T-helper 1 cell (primary cell): ENCODE data around the gene CHIC2.
"Not testable (repeated sequence)": the region's sequence is repeated elsewhere in the genome, so short reads cannot be mapped to it uniquely, and the experiment has no call there.

Source experiments
- DNase-seq, 5 donors: peaks; one replicate each; pipeline ENCODE4 v3.0.0-alpha.2; 2012 to 2020

Gene CHIC2

DNA sequence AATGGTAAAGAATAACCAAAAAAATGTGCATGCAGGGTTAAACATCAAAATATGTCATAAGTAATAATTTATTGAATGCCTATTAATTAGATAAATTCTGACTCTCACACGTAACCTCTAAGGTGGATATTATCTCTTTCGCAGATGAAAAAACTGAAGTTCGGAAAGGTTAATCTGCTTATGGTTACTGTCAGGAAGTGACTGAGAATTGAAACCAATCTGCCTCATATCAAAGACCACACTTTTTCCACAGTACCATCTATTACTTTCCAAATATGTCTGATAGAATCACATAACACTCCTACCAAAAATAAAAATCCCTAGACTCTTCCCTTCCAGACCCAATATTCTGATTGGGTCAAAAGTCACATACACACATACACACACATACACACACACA, 6.2 kb downstream of the CHIC2 start:
- DNase-seq, result peak in 1 of 5 donors; percentile 12

DNA sequence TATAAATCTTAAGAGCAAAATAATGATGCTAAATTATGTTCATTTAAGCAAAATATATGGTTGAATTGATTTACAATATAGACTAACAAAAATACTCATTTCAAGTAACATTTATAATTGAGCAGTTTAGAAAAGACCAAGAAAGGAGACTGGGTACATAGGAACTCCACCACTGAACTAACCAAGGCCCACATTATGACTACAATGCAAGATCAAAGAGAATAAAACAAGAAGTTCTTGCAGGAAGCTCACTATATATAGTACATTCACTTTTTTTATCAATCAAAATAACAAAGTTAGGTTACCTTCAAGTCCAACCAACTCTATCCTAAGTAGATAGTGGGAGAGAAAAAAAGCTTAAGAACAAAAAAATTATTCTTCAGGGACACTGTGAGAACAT, 8.0 kb downstream of the CHIC2 start:
- DNase-seq, result no peak

DNA sequence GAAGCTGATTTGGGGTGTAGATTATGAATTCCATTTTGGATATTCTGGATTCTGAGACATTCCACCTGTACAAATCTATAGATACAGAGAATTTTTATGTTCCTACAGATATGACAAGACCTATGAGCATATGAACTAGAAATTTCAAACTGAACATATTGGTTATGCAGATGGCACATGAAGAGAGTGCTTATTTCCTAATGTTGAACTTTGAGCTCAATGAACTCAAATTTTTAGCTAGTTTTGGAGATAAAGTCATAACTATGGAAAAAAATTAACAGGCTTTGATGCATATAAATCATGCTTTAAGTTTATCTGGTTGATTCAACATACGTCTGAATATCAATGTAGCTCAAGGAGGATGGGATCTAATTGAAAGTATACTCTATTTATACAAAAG, 8.9 kb downstream of the CHIC2 start:
- no peak for DNase-seq

DNA sequence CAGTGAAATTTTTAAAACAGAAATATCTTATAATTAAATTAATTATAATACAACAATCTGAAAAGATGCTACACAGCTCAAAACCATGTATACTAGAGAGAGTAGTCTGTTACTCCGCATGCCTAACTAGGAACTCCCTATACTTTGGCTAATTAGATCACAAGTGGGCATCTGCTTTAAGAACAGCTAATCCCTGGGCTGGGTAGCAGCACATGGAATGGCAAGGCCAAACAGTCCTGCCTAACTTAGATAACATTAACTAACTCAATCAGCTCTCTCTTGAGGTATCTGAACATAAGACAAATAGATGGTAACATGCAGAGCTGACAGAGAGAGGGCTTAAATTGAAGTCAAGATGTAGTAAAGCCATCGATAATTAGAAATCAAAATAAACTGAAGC, 9.9 kb downstream of the CHIC2 start:
- no peak for DNase-seq

DNA sequence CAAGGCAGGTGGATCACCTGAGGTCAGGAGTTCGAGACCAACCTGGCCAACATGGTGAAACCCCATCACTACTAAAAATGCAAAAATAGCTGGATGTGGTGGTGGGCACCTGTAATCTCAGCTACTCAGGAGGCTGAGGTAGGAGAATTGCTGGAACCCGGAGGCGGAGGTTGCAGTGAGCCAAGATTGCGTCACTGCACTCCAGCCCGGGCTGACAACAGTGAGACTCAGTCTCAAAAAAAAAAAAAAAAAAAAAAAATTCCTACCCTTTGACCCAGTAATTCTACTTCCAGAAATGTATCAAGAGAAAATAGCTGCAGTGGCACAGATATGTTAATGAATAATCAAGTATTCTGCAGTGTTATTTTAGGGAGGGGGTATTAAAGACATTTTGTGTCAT, 11.1 kb downstream of the CHIC2 start:
- DNase-seq, result not testable (repeated sequence)

DNA sequence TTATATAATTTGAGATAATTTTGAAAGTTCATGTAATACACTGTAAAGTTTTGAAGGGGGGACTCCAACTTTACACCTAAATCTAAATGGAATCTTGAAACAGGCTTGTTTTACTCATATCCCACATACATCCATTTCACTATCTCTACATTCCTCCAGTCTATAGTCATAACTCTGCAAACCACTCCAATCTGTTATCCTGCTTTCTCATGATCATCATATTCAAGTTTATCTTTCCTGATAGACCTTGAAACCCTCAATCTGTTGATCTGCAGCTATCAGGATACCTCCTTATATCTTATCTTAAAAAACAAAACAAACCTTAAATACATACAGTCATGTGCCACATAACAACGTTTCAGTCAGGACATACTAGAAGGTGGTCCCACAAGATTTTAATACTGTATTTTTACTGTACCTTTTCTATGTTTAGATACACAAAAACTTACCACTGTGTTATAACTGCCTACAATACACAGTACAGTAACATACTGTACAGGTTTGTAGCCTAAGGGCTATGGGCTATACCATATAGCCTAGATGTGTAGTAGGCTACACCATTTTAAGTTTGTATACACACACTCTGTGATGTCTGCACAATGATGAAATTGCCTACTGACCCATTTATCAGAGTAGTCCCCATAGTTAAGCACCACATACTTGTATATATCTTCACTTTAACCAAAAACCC, 14.0 kb downstream of the CHIC2 start:
- no peak for DNase-seq

DNA sequence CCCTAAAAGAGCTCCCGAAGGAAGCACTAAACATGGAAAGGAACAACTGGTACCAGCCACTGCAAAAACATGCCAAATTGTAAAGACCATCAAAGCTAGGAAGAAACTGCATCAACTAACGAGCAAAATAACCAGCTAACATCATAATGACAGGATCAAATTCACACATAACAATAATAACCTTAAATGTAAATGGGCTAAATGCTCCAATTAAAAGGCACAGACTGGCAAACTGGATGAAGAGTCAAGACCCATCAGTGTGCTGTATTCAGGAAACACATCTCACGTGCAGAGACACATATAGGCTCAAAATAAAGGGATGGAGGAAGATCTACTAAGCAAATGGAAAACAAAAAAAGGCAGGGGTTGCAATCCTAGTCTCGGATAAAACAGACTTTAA, 20.8 kb downstream of the CHIC2 start:
- DNase-seq, result not testable (repeated sequence)

DNA sequence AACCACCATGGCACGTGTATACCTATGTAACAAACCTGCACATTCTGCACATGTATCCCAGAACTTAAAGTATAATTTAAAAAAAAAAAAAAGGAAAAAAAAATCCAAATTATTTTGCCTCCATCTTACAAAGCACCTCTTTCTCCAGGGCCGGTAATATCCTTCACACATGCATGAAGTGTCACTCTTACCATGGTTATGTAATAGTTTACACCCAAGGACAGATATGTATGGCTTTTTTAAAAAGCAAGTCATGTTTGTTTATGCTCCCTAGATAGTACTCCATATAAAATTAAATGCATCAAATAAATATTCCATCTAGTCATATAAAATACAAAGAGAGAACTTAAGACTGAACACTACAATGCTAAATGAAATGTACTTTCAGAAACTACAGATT, 22.5 kb downstream of the CHIC2 start:
- no peak for DNase-seq

DNA sequence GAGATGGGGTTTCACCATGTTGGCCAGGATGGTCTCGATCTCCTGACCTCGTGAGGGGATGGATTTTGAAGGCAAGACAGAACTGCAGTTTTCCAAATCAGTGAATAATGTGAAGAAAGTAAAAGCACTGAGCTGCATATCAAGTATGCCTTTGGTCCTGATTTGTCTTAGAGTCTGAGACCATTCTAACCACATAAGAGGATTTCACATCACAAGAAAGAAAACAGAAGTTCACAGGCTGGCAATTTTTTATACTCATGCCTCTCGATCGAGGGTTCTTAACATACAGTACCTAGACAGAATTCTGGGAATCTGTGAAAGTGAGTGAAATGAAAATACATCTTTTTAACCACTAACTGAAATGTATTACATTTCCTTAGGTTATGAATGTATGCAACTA, 23.3 kb downstream of the CHIC2 start:
- no peak for DNase-seq

DNA sequence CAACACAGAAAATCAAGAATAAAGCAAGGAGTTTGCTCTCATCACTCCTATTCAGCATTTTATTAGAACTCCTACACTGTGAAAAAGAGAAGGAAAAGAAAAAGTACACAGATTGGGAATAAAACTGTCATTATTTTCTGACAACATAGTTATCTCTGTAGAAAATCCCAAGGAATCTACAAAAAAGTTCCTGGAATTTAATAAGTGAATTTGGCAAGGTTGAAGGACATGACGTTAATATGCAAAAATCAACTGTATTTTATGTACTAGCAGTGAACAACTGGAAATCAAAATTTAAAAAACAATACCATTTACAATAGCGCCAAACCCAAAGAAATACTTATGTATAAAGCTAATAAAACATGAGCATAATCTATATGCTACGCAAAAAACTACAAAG, 26.3 kb downstream of the CHIC2 start:
- no peak for DNase-seq

DNA sequence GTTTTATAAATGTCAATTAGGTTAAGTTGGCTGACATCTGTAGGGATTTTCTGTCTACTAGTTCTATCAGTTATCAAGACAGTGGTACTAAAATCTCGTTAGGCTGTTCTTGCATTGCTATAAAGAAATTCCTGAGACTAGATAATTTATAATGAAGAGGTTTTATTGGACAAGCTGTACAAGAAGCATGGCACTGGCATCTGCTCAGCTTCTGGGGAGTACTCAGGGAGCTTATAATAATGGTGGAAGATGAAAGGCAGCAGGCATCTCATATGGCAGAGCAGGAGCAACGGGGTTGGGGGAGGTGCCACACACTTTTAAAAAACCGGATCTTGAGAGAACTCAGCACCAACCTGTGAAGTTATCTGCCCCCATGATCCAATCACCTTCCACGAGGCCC, 28.2 kb downstream of the CHIC2 start:
- no peak for DNase-seq

DNA sequence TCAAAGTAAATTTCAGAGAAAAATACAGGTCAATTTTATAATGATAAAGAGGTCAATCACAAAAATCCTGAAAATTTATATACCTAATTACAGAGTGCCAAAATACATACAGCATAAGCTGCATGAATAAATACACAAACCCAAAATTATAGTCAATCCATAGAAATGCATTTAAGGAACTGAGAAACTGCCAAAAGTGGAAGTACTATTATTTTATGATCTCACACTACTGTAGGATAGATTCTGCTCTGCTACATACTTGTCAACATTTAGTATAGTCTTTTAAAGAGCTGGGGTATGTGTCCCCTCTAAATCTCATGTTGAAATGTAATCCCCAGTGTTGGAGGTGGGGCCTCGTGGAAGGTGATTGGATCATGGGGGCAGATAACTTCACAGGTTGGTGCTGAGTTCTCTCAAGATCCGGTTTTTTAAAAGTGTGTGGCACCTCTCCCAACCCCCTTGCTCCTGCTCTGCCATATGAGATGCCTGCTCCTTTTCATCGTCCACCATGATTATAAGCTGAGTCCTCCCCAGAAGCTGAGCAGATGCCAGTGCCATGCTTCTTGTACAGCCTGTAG, 31.8 kb downstream of the CHIC2 start:
- DNase-seq, result no peak

DNA sequence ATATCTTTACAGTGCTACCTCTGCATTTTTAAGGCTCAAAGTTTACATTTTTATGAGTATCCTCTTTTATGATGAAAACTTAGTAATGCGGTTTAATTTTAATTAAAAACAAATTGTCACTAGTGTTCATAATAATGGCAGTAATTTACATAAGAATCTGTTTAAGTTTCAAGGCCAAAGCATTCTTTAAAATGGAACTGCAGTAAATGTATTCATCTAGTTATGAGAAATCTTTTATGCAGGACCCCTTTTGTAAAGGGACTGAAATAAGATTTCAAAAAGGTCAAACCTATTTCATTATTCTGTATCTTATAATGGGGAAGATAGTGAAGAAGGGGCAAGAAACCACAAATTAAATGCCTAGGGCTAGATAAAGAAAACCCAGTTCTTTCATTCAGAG, 37.1 kb downstream of the CHIC2 start:
- no peak for DNase-seq

DNA sequence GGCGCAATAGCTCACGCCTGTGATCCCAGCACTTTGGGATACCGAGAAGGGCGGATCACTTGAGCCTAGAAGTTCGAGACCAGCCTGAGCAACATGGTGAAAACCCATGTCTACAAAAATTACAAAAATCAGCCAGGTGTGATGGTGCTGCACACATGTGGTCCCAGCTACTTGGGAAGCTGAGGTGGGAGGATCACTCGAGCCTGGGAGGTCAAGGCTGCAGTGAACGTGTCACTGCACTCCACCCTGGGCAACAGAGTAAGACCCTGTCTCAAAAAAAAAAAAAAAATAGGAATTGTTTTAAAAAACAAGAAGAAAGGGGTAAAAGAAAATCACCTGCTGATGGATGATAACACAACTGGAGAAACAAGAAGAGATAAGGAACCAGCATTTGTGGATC, 38.8 kb downstream of the CHIC2 start:
- no peak for DNase-seq

DNA sequence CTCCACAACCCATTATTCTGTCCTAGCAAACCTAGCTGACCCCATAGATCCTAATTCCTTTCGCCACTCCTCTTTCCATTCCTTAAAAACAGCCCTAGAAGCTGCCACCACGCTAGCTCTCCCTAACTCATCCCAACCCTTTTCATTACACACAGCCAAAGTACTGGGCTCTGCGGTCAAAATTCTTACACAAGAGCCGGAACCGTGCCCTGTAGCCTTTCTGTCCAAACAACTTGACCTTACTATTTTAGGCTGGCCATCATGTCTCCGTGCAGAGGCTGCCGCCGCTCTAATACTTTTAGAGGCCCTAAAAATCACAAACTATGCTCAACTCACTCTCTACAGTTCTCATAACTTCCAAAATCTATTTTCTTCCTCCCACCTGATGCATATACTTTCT, 41.4 kb downstream of the CHIC2 start:
- DNase-seq, result not testable (repeated sequence)

DNA sequence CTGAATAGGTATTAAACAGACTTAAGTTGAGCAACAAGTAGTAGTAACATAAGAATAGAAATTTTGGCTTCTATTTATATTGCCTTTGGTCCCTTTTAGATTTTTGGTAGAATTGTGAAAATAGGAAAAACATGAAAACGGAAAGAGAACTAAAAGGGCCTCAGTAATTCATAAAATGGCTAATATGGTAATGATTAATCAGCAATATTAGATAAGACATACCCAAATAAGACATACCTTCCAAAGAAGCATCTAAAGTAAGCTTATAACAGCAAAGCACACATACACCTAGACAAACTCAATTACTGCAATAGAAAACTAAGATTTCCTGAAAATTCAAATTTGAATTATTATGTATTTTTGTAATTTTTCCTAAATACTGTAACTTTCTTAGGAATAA, 46.4 kb downstream of the CHIC2 start:
- no peak for DNase-seq

DNA sequence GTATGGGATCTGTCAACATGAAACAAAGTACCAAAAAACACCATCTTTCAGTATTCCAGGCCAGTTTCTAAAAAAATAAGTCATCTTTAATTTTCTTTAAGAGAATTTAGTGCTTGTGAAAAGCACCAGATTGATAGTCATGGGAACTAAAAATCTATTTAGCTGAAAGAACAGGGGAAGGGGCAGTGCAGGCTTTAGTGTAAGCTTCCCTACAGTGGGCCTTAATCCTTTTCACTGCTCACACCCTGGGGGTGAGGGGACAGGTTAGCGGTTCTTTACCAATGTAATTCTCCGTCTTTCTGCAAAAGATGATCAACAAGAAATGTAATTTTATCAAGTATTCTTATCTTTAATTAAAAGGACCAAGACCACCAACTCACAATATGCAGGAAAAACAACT, 47.1 kb downstream of the CHIC2 start:
- DNase-seq, result no peak

DNA sequence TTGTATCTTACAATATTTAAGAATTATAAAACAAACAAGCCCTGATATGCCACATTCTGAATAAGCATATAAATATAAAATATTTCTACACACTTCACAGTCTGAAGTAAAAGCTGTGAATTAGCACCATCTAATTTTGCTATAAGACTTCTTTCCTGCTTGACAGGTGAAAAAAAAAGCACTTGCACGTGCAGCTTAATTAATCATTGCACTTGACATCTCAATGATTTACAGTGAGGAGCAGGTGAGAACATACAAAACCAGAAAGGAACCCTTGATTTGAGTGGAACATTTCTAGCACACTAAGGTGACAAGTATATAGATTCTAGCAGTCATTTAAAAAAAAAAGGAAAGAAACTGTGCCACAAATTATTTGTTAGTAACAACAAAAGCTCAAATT, 47.9 kb downstream of the CHIC2 start:
- DNase-seq, result no peak

DNA sequence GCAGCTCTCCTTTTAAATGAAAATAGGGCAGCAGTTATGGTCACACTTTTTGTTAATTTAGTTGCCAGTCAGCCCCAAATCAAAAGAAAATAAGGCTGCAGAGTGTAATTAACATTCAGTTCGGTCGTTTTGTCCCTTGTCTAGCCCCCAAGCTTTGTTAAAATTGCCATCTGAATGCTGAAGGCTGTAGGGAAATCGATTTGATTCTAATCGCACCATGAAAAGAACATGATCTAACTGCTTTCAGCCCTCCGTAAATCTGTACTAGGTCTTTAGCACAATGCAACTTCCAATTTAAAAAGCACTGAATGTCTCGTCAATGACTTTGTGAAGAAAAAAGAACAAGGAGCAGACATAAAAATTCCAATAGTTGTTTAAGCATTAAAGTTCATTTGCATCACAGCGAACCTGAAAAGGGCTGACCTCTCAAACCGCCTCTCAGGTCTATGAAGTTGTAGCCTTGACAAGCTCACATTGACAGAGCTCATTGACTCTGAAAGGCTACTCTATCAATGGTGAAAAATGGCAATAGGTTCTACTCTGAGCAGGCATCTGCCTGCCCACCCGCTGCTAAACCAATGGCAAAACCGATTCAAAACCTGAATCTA, 48.9 kb downstream of the CHIC2 start:
- DNase-seq, result no peak

DNA sequence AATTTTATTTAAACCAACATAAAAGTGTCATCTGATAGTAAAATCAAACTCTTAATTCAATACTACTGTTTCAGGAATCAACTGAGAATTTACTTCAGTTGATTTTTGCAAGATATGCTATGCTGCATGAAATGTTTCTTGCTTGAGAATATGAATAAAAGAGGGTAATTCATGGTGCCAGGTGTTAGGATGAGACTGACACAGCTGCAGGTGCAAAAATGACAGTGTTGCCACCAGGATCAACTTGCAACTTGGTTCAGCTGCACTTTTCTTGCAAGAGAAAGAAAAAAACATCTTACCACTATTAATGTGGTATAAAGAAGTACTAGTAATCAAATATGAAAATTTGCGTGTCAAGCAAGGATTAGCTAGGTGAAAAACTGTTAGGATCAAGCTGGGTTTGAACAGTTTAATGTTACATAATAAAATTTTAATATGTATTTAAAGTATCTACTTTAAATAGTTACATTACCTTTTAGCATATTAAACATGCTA, 49.7 kb downstream of the CHIC2 start:
- DNase-seq, result no peak

DNA sequence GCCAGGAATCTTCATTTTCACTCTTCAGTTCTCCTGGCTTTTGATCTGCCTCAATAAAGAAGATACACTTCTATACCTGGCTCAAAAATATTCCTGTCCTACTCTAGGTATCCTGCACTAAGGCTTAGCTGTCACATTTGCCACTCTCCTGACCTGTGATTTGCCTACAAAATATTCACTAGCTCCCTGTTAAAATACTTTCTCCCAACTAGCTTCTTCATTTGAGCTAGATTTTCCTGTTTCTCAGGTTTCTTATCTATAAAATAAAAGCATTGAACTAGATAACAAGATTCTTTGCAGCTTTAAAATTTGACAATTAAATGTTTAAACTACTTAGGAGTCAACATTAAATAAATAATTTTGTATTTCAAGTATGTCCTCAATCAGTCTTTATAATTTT, 53.2 kb downstream of the CHIC2 start:
- DNase-seq, result no peak

DNA sequence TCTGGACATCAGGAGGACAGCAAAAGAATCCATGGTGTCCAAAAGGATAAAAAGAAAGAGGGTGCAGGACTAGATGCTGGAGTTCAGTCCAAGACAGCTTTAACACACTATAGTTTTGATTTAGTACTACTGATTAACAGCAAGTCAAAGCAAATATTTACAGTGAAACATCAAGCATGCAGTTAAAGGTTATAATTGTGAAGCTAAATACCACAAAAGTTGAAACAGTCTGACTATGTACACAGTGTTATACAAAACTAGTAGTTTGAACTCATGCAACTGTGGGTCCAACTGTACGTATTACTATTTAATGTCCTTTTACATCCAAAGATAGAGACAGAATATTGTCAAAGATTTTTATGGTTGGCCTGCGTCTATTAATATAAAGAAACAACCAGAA, 57.6 kb downstream of the CHIC2 start:
- no peak for DNase-seq

DNA sequence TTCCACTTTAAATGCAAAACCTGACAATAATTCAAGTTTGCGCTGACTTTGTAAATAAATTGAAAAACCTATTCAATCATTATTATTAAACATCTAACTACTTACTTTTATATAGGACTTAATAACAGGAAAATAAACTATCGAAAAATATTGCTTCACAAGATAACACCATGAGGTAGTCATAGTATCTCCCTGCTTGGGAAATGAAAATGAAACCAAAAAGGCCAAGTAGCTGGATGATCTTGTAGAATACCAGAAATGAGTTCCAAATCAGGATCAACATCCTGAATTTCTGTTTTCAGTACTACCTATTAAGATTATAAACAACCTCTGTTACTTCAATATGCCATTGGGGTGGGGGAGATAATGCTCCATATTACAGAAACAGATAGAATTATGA, 58.9 kb downstream of the CHIC2 start:
- DNase-seq, result peak in 1 of 5 donors; percentile 2

DNA sequence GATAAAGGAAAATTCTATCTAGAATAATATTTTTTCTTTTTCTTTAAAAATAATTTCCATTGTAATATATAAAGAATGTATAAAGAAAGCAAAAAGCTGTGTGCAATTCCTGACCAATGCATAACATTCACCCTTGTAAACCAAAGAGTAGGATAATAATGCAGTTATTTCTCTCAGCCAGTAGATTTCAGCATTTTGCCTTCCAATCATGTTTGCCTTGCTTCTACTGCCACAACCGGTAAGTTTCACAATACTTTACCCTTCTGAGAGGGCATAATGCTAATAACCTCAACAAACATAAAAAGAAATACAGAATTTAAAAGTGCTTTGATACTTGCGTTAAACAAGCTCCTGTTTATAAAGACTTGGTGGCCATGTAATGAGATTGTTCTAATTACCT, 59.9 kb downstream of the CHIC2 start:
- DNase-seq, result no peak
